ENCODE data around the gene ECSIT. TPM values are rescaled to one million over a fixed set of nuclear protein-coding genes. Genes with fewer than 3 reads are reported as not detected.

The ECSIT gene
- polyA plus RNA-seq, 4 donors: 39.9 to 106 (median 86.9) TPM

DNA sequence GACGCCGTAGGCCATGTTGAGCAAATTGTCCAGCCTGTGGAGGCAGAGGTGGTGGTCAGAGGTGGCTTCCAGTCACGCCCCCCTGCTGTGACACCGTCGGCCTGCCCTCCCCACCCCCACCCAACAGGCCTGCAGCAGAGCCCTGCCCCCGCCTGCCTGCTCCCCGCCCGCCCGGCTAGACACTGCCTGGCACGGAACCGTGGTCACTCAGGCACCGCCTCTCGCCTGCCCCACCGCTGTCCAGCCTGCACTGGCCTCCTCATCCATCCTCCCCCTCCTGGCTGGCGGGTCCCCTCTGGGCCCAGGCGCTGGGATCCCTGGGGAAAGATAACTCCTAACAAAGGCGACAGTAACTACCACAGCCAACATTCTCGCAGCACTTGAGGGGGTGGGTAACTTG, 71.8 kb downstream of the ECSIT start:
- Histone ChIP-seq H3K9me3 (ENCODE audit: control insufficient read depth in 2 of 2, insufficient read depth in 1 of 2, low read depth in 1 of 2, low read length in 1 of 2) (no peaks in the 10 kb centered on the region), H3K4me3 (ENCODE audit: low read depth in 1 of 3, low read length in 3 of 3) (no peak overlapping the region), H3K27ac (ENCODE audit: low read depth in 1 of 3, low read length in 2 of 3) (no peak overlapping the region), H3K4me1 (ENCODE audit: control insufficient read depth in 3 of 3, insufficient read depth in 2 of 3, low read depth in 1 of 3, low read length in 2 of 3) (no peaks in the 10 kb centered on the region), H3K27me3 (ENCODE audit: control insufficient read depth in 3 of 3, insufficient read depth in 3 of 3, low read length in 3 of 3) (peaks cover 0 to 13% (median 0%) of the 10 kb centered on the region in 3 donors), H3K36me3 (ENCODE audit: control insufficient read depth in 3 of 3, insufficient read depth in 2 of 3, low read depth in 1 of 3, low read length in 3 of 3) (no peaks in the 10 kb centered on the region)
- FAIRE-seq: no peak
- DNase-seq: no peak
- WGBS, 3 donors: 15 to 31% (median 23%) methylated on average over 9 to 18 of the region's 18 CpGs

DNA sequence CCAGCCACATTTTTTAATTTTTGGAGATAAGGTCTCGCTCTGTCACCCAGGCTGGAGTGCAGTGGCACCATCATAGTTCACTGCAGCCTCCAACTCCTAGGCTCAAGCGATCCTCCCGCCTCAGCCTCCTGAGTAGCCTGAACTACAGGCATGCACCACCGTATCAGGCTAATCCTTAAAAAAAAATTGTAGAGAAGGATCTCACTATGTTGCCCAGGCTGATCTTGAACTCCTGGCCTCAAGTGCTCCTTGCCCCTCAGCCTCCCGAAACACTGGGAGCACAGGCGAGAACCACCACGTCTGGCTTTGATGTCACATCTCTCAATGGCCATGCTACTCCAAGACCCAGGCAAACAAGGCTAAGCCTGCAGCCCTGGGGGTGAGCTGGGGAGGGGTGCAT, 72.3 kb downstream of the ECSIT start:
- Histone ChIP-seq H3K4me1 (ENCODE audit: control insufficient read depth in 3 of 3, insufficient read depth in 2 of 3, low read depth in 1 of 3, low read length in 2 of 3) (no peaks in the 10 kb centered on the region), H3K9me3 (ENCODE audit: control insufficient read depth in 2 of 2, insufficient read depth in 1 of 2, low read depth in 1 of 2, low read length in 1 of 2) (no peaks in the 10 kb centered on the region), H3K36me3 (ENCODE audit: control insufficient read depth in 3 of 3, insufficient read depth in 2 of 3, low read depth in 1 of 3, low read length in 3 of 3) (no peaks in the 10 kb centered on the region), H3K4me3 (ENCODE audit: low read depth in 1 of 3, low read length in 3 of 3) (no peak overlapping the region), H3K27ac (ENCODE audit: low read depth in 1 of 3, low read length in 2 of 3) (no peak overlapping the region), H3K27me3 (ENCODE audit: control insufficient read depth in 3 of 3, insufficient read depth in 3 of 3, low read length in 3 of 3) (peaks cover 0 to 13% (median 0%) of the 10 kb centered on the region in 3 donors)
- no peak for FAIRE-seq
- DNase-seq: no peak
- 77 to 86% (median 83%) methylated on average over 7 of the region's 7 CpGs for WGBS, 3 donors

Other genes with a start within 250 kb of the ECSIT start
- not detected for gene TSPAN16, start 233.0 kb downstream of the ECSIT start, polyA plus RNA-seq
- gene RAB3D, start 189.5 kb downstream of the ECSIT start, polyA plus RNA-seq: 10 to 100 TPM in 2 of 4 donors, 1 to 10 TPM in 2; 3.6 to 78.7 (median 9.3) TPM
- 100 to 1,000 TPM in 1 of 4 donors, 10 to 100 TPM in 3; 39.8 to 127 (median 86.7) TPM for gene TMEM205, start 182.9 kb downstream of the ECSIT start, polyA plus RNA-seq
- gene CCDC159, start 182.6 kb downstream of the ECSIT start, polyA plus RNA-seq: 10 to 100 TPM; 24.1 to 70.4 (median 50.3) TPM
- 1 to 10 TPM; 3.1 to 9.7 (median 6.2) TPM for gene PLPPR2, start 173.7 kb downstream of the ECSIT start, polyA plus RNA-seq
- gene SWSAP1, start 154.5 kb downstream of the ECSIT start, polyA plus RNA-seq: 1 to 10 TPM; 3.0 to 4.0 (median 3.2) TPM
- 10 to 100 TPM in 1 of 4 donors, 1 to 10 TPM in 2, under 1 TPM in 1; 0.45 to 12.0 (median 2.0) TPM for gene EPOR, start 144.8 kb downstream of the ECSIT start, polyA plus RNA-seq
- 1 to 10 TPM in 3 of 4 donors, not detected in 1; 1.1 to 5.6 (median 1.5) TPM for gene RGL3, start 109.8 kb downstream of the ECSIT start, polyA plus RNA-seq
- under 1 TPM in 2 of 4 donors, not detected in 2; 0.25 to 0.30 TPM for gene ODAD3, start 94.0 kb downstream of the ECSIT start, polyA plus RNA-seq
- gene PRKCSH, start 93.5 kb downstream of the ECSIT start, polyA plus RNA-seq: 100 to 1,000 TPM; 118 to 453 (median 160) TPM
- gene ELAVL3, start 48.1 kb downstream of the ECSIT start, polyA plus RNA-seq: 1 to 10 TPM in 1 of 4 donors, under 1 TPM in 3; 0.30 to 2.1 (median 0.63) TPM
- gene ZNF653, start 23.3 kb downstream of the ECSIT start, polyA plus RNA-seq: 10 to 100 TPM in 2 of 4 donors, 1 to 10 TPM in 2; 7.5 to 25.1 (median 10.4) TPM
- 10 to 100 TPM in 2 of 4 donors, 1 to 10 TPM in 2; 1.1 to 44.8 (median 15.9) TPM for gene CNN1, start 9.7 kb upstream of the ECSIT start, polyA plus RNA-seq
- gene ELOF1, start 30.1 kb upstream of the ECSIT start, polyA plus RNA-seq: 10 to 100 TPM; 39.0 to 80.3 (median 53.5) TPM
- gene ACP5, start 48.5 kb upstream of the ECSIT start, polyA plus RNA-seq: 100 to 1,000 TPM in 1 of 4 donors, 10 to 100 TPM in 3; 22.8 to 195 (median 33.3) TPM
- gene ZNF627, start 68.3 kb upstream of the ECSIT start, polyA plus RNA-seq: 10 to 100 TPM in 1 of 4 donors, 1 to 10 TPM in 3; 3.8 to 15.7 (median 6.0) TPM
- gene ZNF823, start 209.8 kb upstream of the ECSIT start, polyA plus RNA-seq: 10 to 100 TPM in 1 of 4 donors, 1 to 10 TPM in 3; 3.8 to 10.1 (median 6.5) TPM
- gene ZNF441, start 237.9 kb upstream of the ECSIT start, polyA plus RNA-seq: 1 to 10 TPM; 1.4 to 7.5 (median 2.1) TPM